GM21825 (cell line): ENCODE measurements around the gene CIAO2B.

ENCODE experiments used
- ATAC-seq: cut with Tn5 transposase; IDR thresholded peaks from one replicate; pipeline ENCODE4 v1.9.1; 2021; ENCODE audit warnings: mild to moderate bottlenecking, moderate library complexity; ENCODE audit not compliant: unreplicated experiment

Gene CIAO2B

GRCh38 chr16:66890799-66891198, 43.4 kb downstream of the CIAO2B start:
- ATAC-seq: no peak

- ATAC-seq: no peak
Measured at GRCh38 chr16:66889622-66890021, 44.6 kb downstream of the CIAO2B start.

- ATAC-seq: no peak
Measured at GRCh38 chr16:66888647-66889615, 45.3 kb downstream of the CIAO2B start.

GRCh38 chr16:66886914-66887313, 47.3 kb downstream of the CIAO2B start:
- ATAC-seq: no peak

- ATAC-seq: no peak
Measured at GRCh38 chr16:66886321-66886720, 47.9 kb downstream of the CIAO2B start.

- no peak for ATAC-seq
Measured at GRCh38 chr16:66885491-66885890, 48.7 kb downstream of the CIAO2B start.

GRCh38 chr16:66882702-66883101, 51.5 kb downstream of the CIAO2B start:
- no peak for ATAC-seq
